DND-41 (cell line): ENCODE data around the gene SGTA.
"Not testable (repeated sequence)": the region's sequence is repeated elsewhere in the genome, so short reads cannot be mapped to it uniquely, and the experiment has no call there.

Experiments
- ATAC-seq: fragments of 200-7000 bp; cut with Tn5 transposase; 3 replicates; pipeline ENCODE4 v1.9.1; 2021; ENCODE audit warnings: low read depth; ENCODE audit not compliant: insufficient read depth
- DNase-seq: peaks from one replicate; pipeline ENCODE4 v3.0.0-alpha.2; 2020
- H2AFZ ChIP-seq: 2 replicates; pipeline ENCODE4 v1.6.0; 2012; ENCODE audit warnings: low read depth, low read length
- H3K27ac ChIP-seq: 2 replicates; pipeline ENCODE4 v1.5.1; 2012; ENCODE audit warnings: low read length, inconsistent platforms
- H3K27me3 ChIP-seq: fragments of 200-600 bp; sonication (generic); 2 replicates; pipeline ENCODE4 v1.6.0; 2012; ENCODE audit warnings: low read length, mild to moderate bottlenecking, inconsistent platforms; ENCODE audit not compliant: insufficient read depth, poor library complexity
- H3K36me3 ChIP-seq: 2 replicates; pipeline ENCODE4 v1.5.1; 2012; ENCODE audit warnings: low read length, inconsistent platforms; ENCODE audit not compliant: insufficient read depth
- H3K4me1 ChIP-seq: 2 replicates; pipeline ENCODE4 v1.5.1; 2012; ENCODE audit warnings: mild to moderate bottlenecking, low read length; ENCODE audit not compliant: insufficient read depth
- H3K4me2 ChIP-seq: 2 replicates; pipeline ENCODE4 v1.6.0; 2012; ENCODE audit warnings: mild to moderate bottlenecking, moderate library complexity, low read length, inconsistent platforms; ENCODE audit not compliant: insufficient read depth
- H3K4me3 ChIP-seq, 2 experiments: fragments of 200-600 bp in 1 of 2; shearing (Covaris generic) in 1 of 2; 2 replicates each; pipeline ENCODE4 v1.5.1; 2012 to 2016; ENCODE audit warnings: inconsistent platforms in 2 of 2, low read length in 2 of 2, mild to moderate bottlenecking in 2 of 2, low read depth in 1 of 2, moderate library complexity in 1 of 2
- H3K79me2 ChIP-seq: 2 replicates; pipeline ENCODE4 v1.6.0; 2012; ENCODE audit warnings: low read length, inconsistent platforms; ENCODE audit not compliant: insufficient read depth
- H3K9ac ChIP-seq: 2 replicates; pipeline ENCODE4 v1.6.0; 2012; ENCODE audit warnings: low read depth, mild to moderate bottlenecking, inconsistent platforms, low read length, moderate library complexity
- H3K9me3 ChIP-seq: 2 replicates; pipeline ENCODE4 v1.5.1; 2012; ENCODE audit warnings: low read length, moderate library complexity, mild to moderate bottlenecking, inconsistent platforms; ENCODE audit not compliant: insufficient read depth, severe bottlenecking
- H4K20me1 ChIP-seq: 2 replicates; pipeline ENCODE4 v1.6.0; 2012; ENCODE audit warnings: low read length; ENCODE audit not compliant: insufficient read depth
- EZH2 ChIP-seq: IDR thresholded peaks from 3 replicates; pipeline ENCODE4 v1.6.1; 2012; ENCODE audit warnings: borderline replicate concordance, low read depth, mild to moderate bottlenecking, moderate library complexity, low read length, inconsistent platforms; ENCODE audit not compliant: severe bottlenecking
- TF ChIP-seq, protein P1 (sequence below): IDR thresholded peaks from 2 replicates; pipeline ENCODE4 v1.5.1; 2012; ENCODE audit warnings: borderline replicate concordance, low read length, moderate library complexity, mild to moderate bottlenecking; ENCODE audit not compliant: poor library complexity, severe bottlenecking; ENCODE audit errors: extremely low read depth

SGTA gene

DNA sequence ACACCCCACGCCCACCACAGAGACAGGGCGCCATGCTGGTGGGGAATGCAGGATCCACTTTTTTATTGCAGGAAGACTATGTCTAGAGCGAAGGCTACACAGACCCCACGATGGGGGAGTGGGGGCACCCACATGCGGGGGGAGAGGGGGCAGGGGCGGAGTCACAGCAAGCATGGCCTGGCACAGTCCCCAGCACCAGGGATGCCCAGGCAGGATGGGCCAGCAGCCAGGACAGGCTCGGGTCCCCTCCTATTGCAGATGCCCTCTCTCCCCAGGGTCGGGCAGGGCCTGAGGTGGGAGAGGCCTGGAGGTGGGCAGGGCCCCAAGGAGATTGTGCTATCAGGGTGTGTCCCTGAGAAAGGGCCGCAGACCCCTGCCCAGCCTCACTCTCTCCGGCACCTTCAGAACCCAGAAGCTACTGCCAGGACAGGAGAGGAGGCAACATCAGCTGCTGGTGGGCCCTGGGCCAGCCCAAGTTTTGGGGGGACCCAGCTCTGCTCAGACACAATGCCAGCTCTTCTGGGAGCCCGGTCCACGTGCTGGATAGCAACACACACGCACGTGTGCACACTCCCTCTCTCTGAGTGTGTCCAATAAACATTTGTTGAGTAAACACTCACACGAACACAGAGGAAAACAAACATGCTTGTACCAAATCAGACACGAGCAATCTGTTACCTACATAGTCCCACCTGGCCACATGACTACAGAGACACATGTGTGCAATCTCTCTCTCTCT, 68.4 kb downstream of the SGTA start:
- no peaks in the 10 kb centered on the region for H3K4me1 ChIP-seq
- H3K9me3 ChIP-seq: peaks cover 6% of the 10 kb centered on the region
- H4K20me1 ChIP-seq: no peaks in the 10 kb centered on the region
- no peak overlapping the region for H3K27ac ChIP-seq
- H2AFZ ChIP-seq: no peak overlapping the region
- no peak for ATAC-seq
- H3K4me2 ChIP-seq: no peak overlapping the region
- TF ChIP-seq, protein P1, sequence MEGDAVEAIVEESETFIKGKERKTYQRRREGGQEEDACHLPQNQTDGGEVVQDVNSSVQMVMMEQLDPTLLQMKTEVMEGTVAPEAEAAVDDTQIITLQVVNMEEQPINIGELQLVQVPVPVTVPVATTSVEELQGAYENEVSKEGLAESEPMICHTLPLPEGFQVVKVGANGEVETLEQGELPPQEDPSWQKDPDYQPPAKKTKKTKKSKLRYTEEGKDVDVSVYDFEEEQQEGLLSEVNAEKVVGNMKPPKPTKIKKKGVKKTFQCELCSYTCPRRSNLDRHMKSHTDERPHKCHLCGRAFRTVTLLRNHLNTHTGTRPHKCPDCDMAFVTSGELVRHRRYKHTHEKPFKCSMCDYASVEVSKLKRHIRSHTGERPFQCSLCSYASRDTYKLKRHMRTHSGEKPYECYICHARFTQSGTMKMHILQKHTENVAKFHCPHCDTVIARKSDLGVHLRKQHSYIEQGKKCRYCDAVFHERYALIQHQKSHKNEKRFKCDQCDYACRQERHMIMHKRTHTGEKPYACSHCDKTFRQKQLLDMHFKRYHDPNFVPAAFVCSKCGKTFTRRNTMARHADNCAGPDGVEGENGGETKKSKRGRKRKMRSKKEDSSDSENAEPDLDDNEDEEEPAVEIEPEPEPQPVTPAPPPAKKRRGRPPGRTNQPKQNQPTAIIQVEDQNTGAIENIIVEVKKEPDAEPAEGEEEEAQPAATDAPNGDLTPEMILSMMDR: no peak
- no peak for TF ChIP-seq EZH2
- H3K36me3 ChIP-seq: no peaks in the 10 kb centered on the region
- no peak for DNase-seq
- no peaks in the 10 kb centered on the region for H3K27me3 ChIP-seq
- H3K79me2 ChIP-seq: no peaks in the 10 kb centered on the region
- no peak overlapping the region for H3K9ac ChIP-seq
- no peak overlapping the region for H3K4me3 ChIP-seq

DNA sequence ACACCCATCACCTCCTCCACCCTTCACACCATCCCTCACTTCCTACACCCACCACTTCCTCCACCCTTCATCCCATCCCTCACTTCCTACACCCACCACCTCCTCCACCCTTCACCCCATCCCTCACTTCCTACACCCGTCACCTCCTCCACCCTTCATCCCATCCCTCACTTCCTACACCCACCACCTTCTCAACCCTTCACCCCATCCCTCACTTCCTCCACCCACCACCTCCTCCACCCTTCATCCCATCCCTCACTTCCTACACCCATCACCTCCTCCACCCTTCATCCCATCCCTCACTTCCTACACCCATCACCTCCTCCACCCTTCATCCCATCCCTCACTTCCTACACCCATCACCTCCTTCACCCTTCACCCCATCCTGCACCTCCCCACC, 69.0 kb downstream of the SGTA start:
- not testable (repeated sequence) for H3K4me1 ChIP-seq, H3K27me3 ChIP-seq, H3K79me2 ChIP-seq, H3K4me3 ChIP-seq, H3K9ac ChIP-seq, H3K9me3 ChIP-seq, ATAC-seq, H3K27ac ChIP-seq, H2AFZ ChIP-seq, H3K36me3 ChIP-seq, DNase-seq, H4K20me1 ChIP-seq, H3K4me2 ChIP-seq

DNA sequence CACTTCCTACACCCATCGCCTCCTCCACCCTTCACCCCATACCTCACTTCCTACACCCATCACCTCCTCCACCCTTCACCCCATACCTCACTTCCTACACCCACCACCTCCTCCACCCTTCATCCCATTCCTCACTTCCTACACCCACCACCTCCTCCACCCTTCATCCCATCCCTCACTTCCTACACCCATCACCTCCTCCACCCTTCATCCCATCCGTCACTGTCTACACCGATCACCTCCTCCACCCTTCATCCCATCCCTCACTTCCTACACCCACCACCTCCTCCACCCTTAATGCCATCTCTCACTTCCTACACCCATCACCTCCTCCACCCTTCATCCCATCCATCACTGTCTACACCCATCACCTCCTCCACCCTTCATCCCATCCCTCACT, 69.9 kb downstream of the SGTA start:
- not testable (repeated sequence) for H3K27me3 ChIP-seq, H3K36me3 ChIP-seq, H3K79me2 ChIP-seq, H3K9me3 ChIP-seq, H2AFZ ChIP-seq, H3K27ac ChIP-seq, H3K4me2 ChIP-seq, ATAC-seq, H3K9ac ChIP-seq, H3K4me3 ChIP-seq, DNase-seq, H4K20me1 ChIP-seq, H3K4me1 ChIP-seq

DNA sequence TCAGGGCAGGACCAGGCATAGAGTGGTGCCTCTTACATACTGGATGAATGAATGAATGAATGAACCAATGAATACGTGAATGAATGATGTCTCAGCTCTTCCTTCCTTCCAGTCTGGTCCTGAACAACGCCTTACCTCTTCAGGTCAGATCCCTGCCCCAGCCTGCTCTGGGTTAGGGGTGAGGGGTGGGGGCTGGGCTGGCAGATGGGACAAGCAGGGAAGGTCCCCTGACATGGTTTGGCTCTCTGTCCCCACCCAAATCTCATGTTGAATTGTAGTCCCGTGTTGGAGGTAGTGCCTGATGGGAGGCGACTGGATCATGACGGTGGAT, 71.2 kb downstream of the SGTA start:
- Histone ChIP-seq H2AFZ (no peak overlapping the region), H3K27me3 (no peaks in the 10 kb centered on the region)

More for the DNA sequence above, 71.2 kb downstream of the SGTA start:
- Histone ChIP-seq H3K9me3 (peaks cover 6% of the 10 kb centered on the region), H3K4me2 (no peak overlapping the region), H3K79me2 (no peaks in the 10 kb centered on the region), H3K27ac (no peak overlapping the region), H3K9ac (no peak overlapping the region), H3K4me1 (no peaks in the 10 kb centered on the region), H3K4me3 (no peak overlapping the region), H3K36me3 (no peaks in the 10 kb centered on the region), H4K20me1 (no peaks in the 10 kb centered on the region)
- no peak for ATAC-seq
- no peak for DNase-seq
- no peak for TF ChIP-seq EZH2
- TF ChIP-seq, protein P1: no peak
